AG04450 (cell line): ENCODE results near the gene NMRK2. TPM values are rescaled to one million over a fixed set of nuclear protein-coding genes. Genes with fewer than 3 reads are reported as not detected.

Experiments
- CTCF ChIA-PET: fragments of 300-600, 350-600 bp; formaldehyde crosslinking; extraction: SDS; loops from one replicate; lab custom pipeline; 2022; ENCODE audit warnings: antibody characterized with exemption, inconsistent platforms; lab: Charles Lee
- POLR2A ChIA-PET: fragments of 350-600 bp; formaldehyde crosslinking; extraction: SDS; loops from one replicate; lab custom pipeline; 2021; ENCODE audit warnings: antibody characterized with exemption, inconsistent platforms; lab: Yijun Ruan, JAX
- DNase-seq: peaks from one replicate; pipeline ENCODE4 v3.0.0-alpha.2; 2011; ENCODE audit warnings: low read depth, low spot score
- H3K27ac ChIP-seq: one replicate; pipeline ENCODE4 v1.5.1; 2012; ENCODE audit warnings: low read depth, low read length, control low read depth
- H3K27me3 ChIP-seq: one replicate; pipeline ENCODE4 v1.6.0; 2012; ENCODE audit warnings: low read length; ENCODE audit not compliant: control insufficient read depth, insufficient read depth
- H3K4me3 ChIP-seq: 2 replicates; pipeline ENCODE4 v1.5.1; 2011; ENCODE audit warnings: mild to moderate bottlenecking, low read depth, low read length, control low read depth
- H3K9me3 ChIP-seq: 2 replicates; pipeline ENCODE4 v1.5.1; 2012; ENCODE audit warnings: low read length; ENCODE audit not compliant: control insufficient read depth, insufficient read depth
- CTCF ChIP-seq: IDR thresholded peaks from 2 replicates; pipeline ENCODE4 v1.5.1; 2011; ENCODE audit warnings: low read depth, low read length, control low read depth, inconsistent platforms
- polyA plus RNA-seq: library from polyadenylated mRNA; depleted of rRNA; stranded (reverse); fragments of >200 nt; gene quantifications from 2 replicates; pipeline ENCODE4 v1.2.3, GENCODE V29; 2011

The NMRK2 gene
- polyA plus RNA-seq, 1 experiment: not detected

- POLR2A ChIA-PET: interaction anchor here (1.3 to 8.1 kb wide), 3 partner anchors 8 to 10 kb away, joined by 4 to 221 read pairs (median 4); partner anchors contain the start of gene DAPK3
- no peak overlapping the region for H3K4me3 ChIP-seq
- DNase-seq: no peak
- CTCF ChIA-PET: interaction anchor here (1.1 kb wide), 1 partner anchor 10 kb away, joined by 3 read pairs; no protein-coding TSS in a partner anchor
- no peaks in the 10 kb centered on the region for H3K27me3 ChIP-seq
- TF ChIP-seq CTCF: no peak
- H3K9me3 ChIP-seq: no peaks in the 10 kb centered on the region; the same call in 1 of the 2 replicates
- H3K27ac ChIP-seq: peak overlapping the region; percentile 21
These were observed 45.3 kb downstream of the NMRK2 start for GRCh38 chr19:3978145-3978544.

- Histone ChIP-seq H3K27me3 (no peaks in the 10 kb centered on the region), H3K27ac (no peak overlapping the region), H3K4me3 (no peak overlapping the region), H3K9me3 (no peaks in the 10 kb centered on the region; the same call in 1 of the 2 replicates)
- ChIA-PET CTCF (no interaction called here), POLR2A (interaction anchor here (8.1 kb wide), 1 partner anchor 9 kb away, joined by 221 read pairs; the partner anchor contains the start of gene DAPK3)
- no peak for TF ChIP-seq CTCF
- no peak for DNase-seq
These were observed 46.4 kb downstream of the NMRK2 start for GRCh38 chr19:3979289-3979673.

- Histone ChIP-seq H3K27me3 (no peaks in the 10 kb centered on the region), H3K4me3 (no peak overlapping the region), H3K9me3 (no peaks in the 10 kb centered on the region; the same call in 1 of the 2 replicates), H3K27ac (peak overlapping the region; percentile 11)
- no peak for DNase-seq
- TF ChIP-seq CTCF: no peak
- POLR2A ChIA-PET: interaction anchor here (8.1 kb wide), 1 partner anchor 9 kb away, joined by 221 read pairs; the partner anchor contains the start of gene DAPK3
- CTCF ChIA-PET: no interaction called here
These were observed 46.9 kb downstream of the NMRK2 start for GRCh38 chr19:3979674-3980352.

GRCh38 chr19:3980353-3981251, 47.7 kb downstream of the NMRK2 start:
- TF ChIP-seq CTCF: no peak
- no peaks in the 10 kb centered on the region; the same call in 1 of the 2 replicates for H3K9me3 ChIP-seq
- ChIA-PET CTCF (no interaction called here), POLR2A (interaction anchor here (8.1 kb wide), 1 partner anchor 10 kb away, joined by 221 read pairs; the partner anchor contains the start of gene DAPK3)
- H3K27me3 ChIP-seq: no peaks in the 10 kb centered on the region
- H3K4me3 ChIP-seq: no peak overlapping the region
- no peak for DNase-seq
- H3K27ac ChIP-seq: peak overlapping the region; percentile 11
